ENCODE data around the gene LONP1.

DNA sequence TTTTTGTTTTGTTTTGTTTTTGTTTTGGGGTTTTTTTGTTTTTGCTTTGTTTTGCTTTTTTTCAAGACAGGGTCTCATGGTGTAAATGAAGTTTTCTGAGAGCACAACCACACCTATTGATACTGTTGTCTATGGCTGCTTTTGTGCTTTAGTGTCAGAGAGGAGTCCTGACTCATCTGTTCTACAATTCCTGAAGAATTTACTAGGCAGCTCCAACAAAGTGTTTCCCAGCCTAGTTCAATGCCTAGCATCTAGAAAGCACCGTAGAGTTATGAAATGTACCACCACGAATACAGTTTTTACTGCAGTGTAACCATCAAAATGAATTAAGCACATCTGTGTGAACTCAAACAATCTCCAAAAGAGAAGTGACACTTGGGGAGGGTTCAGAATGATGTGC lies 75.9 kb downstream of the LONP1 start:
- TF ChIP-seq, protein P1, sequence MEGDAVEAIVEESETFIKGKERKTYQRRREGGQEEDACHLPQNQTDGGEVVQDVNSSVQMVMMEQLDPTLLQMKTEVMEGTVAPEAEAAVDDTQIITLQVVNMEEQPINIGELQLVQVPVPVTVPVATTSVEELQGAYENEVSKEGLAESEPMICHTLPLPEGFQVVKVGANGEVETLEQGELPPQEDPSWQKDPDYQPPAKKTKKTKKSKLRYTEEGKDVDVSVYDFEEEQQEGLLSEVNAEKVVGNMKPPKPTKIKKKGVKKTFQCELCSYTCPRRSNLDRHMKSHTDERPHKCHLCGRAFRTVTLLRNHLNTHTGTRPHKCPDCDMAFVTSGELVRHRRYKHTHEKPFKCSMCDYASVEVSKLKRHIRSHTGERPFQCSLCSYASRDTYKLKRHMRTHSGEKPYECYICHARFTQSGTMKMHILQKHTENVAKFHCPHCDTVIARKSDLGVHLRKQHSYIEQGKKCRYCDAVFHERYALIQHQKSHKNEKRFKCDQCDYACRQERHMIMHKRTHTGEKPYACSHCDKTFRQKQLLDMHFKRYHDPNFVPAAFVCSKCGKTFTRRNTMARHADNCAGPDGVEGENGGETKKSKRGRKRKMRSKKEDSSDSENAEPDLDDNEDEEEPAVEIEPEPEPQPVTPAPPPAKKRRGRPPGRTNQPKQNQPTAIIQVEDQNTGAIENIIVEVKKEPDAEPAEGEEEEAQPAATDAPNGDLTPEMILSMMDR (IDR thresholded peaks at IDR 0.05; ENCODE audit: low read depth, low read length, poor library complexity, severe bottlenecking), result no peak
- no peak for TF ChIP-seq EZH2phosphoT487 (IDR thresholded peaks at IDR 0.05; ENCODE audit: borderline replicate concordance, low read length)

Data from DOHH2 (cell line).